HG02938 (cell line): ENCODE measurements around the gene MKNK1.

Source experiments
- ATAC-seq: cut with Tn5 transposase; IDR thresholded peaks from one replicate; pipeline ENCODE4 v1.9.1; 2021; ENCODE audit warnings: mild to moderate bottlenecking, moderate library complexity; ENCODE audit not compliant: unreplicated experiment

MKNK1 gene

DNA sequence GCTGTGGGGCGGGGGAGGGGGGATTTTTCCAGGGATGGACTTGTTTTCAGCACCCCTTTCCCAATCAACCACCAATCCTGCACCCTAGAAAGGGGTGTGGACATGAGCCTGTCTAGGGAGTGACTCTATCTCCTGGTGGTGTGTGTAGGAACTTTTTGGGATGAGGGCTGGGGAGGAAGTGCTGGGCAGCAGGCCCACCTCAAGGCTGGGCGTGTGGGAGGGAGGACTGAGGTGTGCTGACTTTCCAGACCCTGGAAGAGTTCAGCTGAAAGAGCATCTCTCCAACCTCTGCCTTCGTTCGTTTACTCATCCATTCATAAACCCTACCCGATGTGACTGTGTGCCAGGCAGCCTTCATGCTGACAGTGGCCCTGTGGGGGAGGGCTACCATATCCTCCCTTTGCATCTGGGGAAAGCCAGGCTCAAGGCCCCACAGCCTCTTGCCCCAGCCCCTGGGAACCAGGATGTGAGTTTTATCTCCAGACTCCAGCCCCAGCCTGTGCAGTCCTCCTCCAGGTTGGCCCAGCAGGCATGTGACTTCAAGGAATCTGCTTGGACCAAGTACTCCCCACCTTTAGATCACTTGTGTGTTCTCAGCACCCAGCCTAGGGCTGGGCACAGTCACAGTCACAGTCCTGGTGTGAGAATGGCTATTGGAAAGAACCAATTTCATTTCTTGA lies 59.4 kb downstream of the MKNK1 start:
- ATAC-seq = no peak

DNA sequence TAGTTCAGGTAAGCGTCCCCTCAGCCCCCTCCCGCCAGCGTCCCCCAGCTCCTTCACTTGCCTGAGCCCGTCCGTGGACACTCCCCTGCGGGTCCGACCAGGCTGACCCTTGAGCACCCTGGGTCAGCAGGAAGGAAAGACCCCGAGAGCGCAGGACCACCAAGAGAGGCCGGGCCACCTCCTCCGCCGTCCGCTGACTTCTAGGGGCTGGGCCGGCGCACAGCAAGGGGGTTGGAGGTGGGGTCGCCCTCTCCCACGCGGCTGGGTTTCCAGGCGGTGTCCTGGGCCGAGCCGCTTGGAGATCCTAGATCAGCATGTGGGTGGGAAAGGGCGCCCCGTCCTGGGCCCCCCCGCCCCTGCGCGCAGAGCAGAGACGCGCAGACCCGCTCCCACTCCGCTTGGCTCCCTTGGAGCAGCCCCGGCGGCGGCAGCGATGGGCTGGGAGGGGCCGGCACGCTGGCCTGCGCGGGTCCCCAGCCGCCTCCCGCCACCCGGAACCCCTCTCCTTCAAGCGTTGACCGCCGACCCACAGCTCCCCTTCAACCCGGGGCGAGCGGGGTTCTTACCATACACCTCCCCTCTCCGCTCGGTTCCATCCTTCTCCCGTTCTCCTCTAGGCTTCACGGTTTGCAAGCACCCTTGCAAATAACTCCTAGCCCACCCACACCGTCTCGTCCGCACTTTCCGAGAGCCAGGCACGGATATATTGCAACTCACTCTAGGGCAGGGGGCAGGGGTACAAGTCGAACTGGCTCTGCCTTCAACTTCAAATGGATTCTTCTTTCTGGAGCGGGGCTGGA lies 60.1 kb downstream of the MKNK1 start:
- ATAC-seq = no peak

DNA sequence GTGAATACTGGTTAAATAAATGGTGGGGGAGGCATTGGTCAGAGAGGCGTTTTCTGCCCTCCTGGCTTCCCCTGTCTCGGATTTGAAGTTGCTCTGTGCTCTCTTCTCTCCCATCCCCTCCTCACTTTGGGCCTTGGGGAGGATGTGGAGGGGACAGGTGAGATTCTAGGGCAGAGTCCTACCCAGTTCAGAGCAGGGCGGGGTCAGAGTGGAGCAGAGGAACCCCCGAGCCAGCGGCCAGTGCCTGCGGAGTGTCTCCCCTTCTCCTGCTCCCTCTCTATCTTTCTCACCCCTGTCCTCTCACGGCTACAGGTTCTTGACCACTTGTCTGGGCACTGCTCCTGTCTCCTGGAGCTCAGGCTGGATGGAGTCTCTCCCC lies 60.7 kb downstream of the MKNK1 start:
- ATAC-seq = no peak

DNA sequence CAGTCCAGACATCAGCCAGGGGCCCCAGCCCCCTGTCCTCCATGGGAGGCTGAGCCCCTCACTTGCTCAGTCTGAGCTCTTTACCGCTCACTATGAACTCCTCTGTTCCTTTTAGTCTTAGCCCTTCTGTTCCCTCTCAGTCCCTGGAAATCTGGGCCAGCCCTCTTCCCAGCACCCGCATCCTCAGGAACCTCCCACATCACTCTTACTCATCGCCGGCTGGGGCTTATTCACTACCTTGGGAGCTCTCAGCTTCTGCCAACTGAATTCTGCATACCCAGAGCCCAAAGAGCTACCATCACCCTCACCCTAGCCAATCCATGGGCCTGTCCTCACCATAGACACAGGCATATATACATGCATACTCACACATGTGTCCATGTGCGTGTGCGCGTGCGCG lies 64.1 kb downstream of the MKNK1 start:
- no peak for ATAC-seq

DNA sequence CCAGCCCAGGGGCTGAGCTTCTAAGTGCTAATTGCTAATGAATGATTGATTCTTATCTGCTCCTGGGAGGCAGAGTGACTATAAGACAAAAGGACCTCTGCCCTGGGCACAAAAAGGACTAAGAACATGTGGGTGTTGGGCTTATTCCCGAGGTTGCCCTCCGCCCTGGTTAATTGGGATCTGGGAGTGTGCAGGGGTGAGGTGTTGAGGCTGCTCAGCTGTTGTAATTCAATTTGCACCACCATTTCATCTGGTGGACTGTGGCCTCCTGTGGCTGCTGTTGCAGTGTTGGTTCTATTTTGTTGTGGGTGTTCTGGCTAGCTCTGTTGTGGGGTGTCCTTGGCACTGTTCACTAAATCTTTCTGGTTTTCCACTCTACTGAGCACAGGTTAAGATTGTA lies 65.9 kb downstream of the MKNK1 start:
- no peak for ATAC-seq

DNA sequence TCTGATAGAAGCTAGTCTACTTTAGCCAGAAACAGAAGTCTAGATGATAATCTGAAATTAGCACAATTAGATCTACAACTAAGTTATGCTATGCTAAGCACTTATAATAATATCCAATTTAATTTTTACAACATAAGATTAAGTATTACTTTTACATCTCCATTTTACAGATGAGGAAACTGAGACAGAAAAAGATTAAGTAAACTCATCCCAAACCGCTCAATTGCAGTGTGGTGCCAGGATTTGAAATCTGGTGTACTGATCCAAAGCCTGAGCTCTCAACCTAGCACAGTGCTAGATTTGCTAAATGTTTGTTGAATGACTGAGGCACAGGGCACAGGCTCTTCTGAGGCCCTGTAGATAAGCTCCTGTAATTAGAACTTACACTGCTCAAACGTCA lies 66.4 kb downstream of the MKNK1 start:
- ATAC-seq = no peak

DNA sequence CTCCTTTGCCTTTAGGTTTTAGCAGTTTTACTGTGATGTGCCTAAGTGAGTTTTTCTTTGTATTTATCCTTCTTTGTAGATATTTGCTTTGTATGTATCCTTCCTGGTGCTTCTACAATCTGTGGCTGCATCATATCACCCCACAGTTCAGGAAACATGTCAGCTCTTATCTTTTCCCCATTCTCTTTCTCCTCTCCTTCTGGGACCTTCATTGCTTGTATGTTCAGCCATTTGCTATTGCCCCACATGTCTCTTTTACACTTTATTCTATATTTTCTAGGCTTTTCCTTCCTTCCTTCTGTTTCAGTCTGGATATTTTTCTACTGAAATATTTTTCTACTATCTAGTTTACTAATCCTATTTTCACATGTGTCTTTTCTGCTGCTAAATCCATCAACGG lies 67.5 kb downstream of the MKNK1 start:
- no peak for ATAC-seq

DNA sequence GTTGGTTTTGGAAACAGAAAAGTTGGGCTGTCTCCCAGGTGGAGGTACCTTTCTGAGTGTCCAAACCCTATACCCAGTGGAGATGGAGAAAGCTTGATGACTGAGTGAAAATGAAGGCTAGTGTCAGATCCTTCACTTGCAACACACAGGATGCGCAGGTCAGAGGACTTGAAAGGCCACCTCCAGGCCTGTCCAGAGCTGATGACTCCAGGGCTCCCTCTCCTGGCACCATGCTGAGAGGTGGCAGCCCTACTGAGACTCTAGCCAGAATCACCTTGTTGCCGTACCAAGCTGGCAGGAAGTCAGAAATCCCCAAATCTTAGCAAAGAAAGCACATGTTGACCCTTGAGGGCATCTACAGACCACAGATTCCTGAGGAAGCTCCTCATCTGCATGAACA lies 69.0 kb downstream of the MKNK1 start:
- ATAC-seq = no peak

DNA sequence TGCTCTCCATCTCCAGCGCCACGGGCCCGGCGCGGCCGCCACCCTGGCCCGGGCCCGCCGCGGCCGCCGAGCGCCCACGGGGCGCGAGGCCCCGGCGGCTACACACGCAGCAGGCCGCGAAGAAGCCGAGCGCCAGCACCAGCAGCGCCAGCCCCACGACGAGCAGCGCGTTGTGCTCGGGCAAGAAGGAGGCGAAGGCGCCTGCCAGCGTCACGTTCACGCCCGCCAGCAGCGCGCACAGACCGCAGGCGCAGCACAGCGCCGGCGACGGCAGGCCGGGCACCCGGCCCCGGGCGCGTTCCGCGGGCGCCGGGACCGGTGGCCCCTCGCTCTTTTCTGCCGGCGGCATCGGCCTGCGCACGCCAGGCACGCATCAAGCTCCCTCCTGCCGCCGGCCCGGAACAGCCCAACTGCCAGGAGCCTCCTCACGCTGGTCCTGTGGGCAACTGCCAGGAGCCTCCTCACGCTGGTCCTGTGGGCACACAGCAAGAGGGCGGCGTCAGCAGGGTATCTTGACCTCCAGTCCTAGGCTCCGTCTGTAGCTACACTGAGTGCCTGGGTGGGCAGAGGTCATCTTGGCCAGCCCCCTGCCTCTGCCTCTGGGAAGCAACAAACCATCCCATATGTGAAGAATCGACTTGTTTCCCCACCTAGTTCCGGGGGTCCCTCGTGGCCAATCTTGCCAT lies 70.7 kb downstream of the MKNK1 start:
- no peak for ATAC-seq

DNA sequence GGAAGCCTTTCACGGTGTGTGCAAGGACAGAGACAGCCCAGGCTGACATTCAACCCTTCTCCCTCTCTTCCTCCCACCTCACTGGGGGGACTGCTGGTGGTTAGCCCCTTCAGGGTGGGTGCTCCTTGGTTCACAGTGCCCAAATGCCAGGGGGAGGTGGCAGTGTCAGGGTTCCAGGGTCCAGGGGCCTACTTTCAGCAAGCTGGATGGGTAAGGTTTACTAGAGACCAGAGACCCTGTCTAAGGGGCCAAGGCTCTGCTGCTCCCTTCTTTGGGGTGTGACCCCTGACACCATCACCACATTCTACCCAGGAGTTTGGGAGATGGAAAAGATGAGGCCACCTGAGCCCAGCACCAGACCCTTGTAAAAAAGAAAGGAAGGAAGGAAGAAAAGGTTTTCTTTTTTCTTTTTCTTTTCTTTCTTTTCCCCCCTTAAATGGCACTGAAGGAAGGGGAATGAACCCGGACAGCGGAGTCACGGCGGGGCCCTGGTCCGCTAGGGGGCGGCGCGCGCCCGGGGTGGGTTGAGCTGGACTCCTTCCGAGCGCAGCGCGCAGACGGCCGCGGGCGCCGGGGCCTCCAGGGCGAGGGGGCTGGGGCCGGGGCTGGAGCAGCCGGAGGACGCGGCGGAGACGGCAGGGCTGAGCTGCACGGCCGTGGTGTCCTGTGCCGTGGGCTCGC lies 71.4 kb downstream of the MKNK1 start:
- ATAC-seq = no peak

DNA sequence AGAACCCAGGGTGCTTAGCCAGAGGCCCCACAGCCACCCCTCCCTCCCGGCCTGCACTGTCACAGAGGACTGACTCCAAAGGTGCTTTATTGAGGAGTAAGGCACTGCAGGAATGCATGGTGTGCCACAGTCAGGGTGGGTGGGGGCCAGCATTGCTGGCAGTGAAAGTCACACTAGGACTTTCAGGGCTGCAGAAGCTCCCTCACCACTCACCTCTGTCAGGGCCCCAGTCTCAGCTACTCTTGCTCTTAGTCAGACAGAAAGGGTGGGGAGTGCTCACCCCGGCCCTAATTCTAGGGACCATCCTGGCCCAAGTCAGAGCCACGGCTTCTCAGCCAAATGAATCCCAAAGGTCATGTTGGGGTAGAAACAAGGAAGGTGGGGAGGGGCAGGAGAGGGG lies 72.0 kb downstream of the MKNK1 start:
- no peak for ATAC-seq

DNA sequence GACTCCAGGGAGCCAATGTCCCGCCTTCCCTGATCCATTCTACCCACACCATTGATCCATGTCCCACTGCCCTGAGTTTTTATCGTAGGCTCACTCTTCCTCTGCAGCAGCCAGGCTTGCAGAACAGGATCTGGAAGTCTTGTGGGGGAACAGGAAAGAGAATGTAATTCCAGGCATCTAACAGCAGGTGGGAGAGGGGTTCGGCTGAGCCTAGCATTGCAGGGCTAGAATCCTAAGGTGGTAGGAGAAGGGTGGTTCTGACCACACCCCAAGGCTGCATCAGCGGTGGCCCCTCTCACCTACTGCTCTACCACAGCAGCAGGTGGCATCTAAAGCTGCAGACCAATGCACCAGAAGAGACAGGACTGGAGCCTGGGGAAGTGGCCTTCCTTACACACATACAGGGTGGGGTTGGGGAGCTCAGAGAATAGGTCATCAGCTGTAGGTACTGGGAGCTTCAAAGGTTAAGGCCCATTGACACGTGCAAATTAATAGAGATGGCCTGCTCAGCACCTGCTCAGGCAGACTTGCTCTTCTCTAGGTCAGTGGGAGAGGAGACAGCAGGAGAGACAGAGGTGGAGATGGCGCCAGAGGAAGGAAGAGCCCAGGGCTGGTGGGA lies 73.2 kb downstream of the MKNK1 start:
- ATAC-seq = no peak

DNA sequence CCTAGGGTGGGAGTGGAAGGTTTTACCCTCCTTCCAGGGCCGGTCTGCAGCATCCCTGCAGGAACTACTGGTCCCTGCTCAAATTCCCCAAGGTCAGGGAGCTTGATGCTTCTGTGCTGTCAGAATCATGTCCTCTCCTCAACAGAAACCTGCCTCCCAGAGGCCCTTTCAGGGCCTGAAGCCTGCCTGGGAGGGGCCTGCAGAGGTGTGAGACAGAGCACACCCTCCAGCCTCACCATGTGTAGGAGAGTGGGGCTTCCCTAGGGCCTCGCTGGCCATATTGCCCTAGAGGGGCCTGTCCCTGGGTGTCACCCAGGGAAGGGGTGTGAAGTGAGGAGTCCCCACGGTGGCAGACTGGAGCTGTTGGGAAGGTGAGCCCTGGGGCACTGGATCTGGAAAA lies 73.8 kb downstream of the MKNK1 start:
- no peak for ATAC-seq

DNA sequence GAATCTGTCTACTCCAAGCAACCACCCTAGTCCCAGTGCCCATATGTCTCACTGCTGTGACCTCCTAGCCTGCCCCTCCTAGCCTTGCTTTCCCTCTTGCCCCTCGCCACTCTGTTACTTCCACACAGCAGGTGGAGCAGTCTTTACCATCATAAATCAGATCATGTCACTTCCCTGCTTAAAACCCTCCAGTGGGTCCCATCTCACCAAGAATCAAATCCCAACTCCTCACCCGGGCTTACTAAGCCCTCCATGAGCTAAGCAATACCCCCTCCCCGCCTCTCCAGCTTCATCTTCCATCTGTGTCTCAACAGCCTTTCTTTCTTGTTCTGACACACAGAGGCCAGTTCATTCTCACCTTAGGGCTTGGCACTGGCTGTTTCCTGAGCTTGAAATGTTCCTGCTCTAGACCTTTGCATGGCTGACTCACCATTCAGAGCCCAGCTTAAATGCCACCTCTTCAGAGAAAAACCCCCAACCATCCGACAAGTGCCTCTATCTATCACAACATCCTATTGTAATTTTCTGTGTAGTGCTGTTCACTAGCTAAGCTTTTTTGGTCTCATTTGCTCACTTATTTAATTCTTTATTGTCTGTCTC lies 74.9 kb downstream of the MKNK1 start:
- ATAC-seq = no peak

DNA sequence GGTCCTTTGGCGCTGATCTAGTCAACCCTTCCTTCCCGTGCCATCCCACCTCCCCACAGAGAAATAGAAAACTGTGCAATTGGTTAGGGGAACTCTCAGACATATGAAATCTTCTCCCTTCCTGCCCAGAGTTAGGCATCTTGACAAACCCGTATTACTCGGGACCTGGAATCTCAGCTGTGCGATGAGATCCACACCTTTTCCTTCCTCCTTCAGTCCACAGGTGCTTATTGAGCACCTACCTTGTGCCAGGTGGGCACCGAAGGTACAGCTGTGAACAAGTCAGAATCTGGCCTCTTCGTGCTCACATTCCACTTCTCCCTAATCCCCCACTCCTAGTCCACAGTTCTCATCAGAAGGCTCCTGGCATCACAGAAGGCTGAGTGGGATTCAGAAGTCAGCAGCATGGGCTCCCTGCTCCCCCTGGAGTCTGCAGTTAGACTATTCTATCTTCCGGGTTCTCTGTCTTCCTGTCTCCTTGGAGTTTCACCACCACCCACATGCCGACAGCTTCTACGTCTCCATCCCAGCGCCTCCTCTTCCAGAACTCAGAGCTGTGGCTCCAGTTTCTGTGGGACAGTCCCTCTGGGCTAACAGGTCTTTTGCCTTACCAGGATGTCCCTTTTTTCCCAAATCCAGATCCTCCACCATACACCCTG lies 75.6 kb downstream of the MKNK1 start:
- no peak for ATAC-seq

DNA sequence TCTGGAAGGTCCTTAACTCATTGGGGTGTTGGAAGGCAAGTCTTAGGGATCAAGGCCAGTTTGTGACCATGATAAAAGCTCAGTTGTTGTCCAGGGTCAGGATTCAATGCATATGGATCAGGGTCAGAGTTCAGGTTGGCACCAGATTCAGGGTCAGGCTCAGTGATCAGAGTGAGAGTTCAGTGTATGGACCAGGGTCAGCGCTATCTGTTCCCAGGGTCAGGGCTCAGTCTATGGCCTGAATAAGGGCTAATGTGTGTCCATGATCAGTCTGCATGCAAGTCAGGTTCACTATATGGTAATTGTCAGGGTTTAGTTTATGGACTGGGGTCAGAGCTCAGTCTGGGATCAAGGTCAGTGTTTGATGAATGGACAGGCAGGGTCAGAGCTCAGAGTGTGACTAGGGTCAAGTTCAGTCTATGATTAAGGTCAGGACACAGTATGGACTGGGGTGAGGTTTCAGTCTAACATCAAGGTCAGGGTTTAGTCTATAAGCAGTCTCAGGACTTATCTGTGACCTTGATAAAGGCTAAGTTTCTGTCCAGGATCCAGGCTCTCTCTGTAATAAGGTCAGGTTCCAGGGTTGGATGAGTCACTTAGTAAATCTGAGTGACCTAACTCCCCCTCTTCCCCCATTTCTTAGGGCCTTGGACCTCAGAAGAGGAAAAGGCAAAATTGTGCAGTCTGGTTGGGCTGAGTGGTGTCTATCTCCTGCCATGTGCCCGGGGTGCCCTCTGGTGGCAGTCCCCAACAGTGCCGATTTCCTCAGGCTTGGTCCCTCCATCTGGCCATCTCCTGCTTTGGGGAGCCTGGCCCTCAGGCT lies 76.4 kb downstream of the MKNK1 start:
- no peak for ATAC-seq

DNA sequence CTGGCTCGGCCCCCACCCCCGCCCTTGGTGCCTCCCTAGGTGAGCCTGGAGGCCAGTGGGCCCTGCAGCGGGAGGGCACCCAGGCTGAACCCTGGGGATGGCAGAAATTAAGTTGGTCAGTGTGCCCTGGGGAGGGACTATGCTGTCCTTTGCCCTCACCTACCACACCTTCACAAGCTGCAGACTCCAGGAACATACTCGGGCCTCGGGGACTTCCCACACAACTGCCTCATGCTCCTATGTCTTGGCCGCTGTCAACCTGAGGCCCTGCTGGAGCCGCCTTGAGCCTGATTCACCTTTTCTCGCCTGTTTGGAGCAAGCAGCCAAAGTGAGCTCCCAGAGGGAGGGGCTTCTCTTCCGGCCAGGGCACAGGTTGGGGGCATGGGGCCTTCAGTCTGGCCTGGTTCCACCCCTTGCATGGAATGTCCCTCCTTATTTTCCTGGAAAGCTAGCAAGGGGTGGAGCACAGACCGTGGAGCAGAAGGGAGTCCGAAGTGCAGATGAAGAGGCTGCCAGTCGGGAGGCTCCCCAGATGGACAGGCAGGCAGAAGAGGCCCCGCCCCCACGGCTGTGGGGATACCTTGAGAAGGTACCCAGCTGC lies 77.3 kb downstream of the MKNK1 start:
- ATAC-seq = no peak

DNA sequence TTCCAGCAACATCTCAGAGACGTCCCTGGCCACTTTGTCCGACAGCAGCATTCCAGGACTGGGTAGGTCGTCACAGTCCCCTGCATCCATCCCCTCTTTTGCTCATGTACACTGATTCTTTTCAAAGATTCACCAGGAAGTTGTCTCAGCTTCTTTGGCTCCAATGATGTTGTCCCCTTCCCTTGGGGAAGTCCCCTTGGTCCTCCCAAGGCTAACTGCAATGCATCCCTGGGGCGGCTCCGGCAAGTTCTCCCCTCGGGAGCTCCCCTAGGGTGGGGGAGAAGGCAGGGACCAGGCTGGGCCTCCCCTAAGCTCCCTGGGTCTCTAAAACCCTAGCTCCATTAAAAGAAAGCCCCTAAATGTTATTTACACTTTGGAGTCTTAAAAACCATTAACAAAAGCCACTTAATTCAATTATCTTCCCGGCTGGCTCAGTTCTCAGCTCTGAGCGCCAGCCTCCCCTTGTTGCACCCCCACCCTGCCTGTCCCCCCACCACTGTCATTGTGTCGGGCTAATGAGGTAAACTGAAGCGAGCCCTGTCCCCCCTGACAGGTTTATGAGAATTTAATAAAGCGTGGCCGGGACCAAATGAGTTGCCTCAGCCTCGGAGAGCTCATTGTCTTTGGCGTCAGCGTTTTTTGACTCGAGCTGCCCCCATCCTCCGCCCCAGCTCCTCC lies 77.9 kb downstream of the MKNK1 start:
- no peak for ATAC-seq
